ENCODE results near the gene FOLR2. TPM values are rescaled to one million over a fixed set of nuclear protein-coding genes. Genes with fewer than 3 reads are reported as not detected.

The FOLR2 gene
- polyA plus RNA-seq, 1 of the 3 experiments (the other 2 are of a cell fraction), result not detected

DNA sequence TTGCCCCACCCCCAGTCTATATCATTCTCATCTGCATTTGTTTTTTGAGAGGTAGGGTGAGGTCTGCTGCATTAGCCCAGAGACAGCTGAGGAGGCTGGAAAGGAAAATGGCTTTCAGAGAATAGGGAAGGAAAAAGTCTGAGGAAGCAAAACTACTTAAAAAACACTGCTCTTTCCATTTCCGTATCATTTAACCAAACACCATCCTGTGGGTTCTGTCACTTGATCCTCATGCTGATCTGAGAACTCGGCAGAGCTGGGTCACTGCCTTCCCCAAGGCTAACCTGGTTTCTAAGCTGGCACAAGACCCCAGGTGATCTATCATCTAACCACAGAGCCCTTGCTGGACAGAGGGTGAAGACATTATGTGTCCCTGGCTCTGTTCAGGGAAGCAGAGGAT is 1.2 kb downstream of the FOLR2 start:
- Histone ChIP-seq H3K27me3 (ENCODE audit: insufficient read depth) (peaks cover 7% of the 10 kb centered on the region; the same call in 1 of the 2 replicates), H3K27ac (ENCODE audit: low read depth in 2 of 2, low read length in 1 of 2) (no peak overlapping the region), H3K4me3 (ENCODE audit: low read depth in 2 of 2, low read length in 1 of 2) (no peak overlapping the region), H3K4me2 (no peak overlapping the region), H4K20me1 (ENCODE audit: insufficient read depth) (no peaks in the 10 kb centered on the region), H3K9me2 (no peaks in the 10 kb centered on the region), H3K9ac (no peak overlapping the region), H3K79me2 (ENCODE audit: insufficient read depth) (no peaks in the 10 kb centered on the region), H3K36me3 (replicated peaks in 1 of 2; ENCODE audit: control insufficient read depth in 1 of 2, insufficient read depth in 2 of 2, low read length in 1 of 2) (no peaks in the 10 kb centered on the region), H3K4me1 (ENCODE audit: control insufficient read depth in 1 of 2, insufficient read depth in 2 of 2, low read depth in 1 of 2, low read length in 1 of 2) (peaks cover 0 to 5% of the 10 kb centered on the region in 2 experiments; a peak in 1 of 4 replicates), H2AFZ (ENCODE audit: low read depth) (no peak overlapping the region), H3K9me3 (no peaks in the 10 kb centered on the region), H3F3A (replicated peaks; ENCODE audit: insufficient read depth) (no peaks in the 10 kb centered on the region)
- ChIA-PET CTCF (interaction anchor here (1.2 to 2.0 kb wide), 2 partner anchors 74 to 193 kb away, joined by 3 to 7 read pairs; no protein-coding TSS in a partner anchor), POLR2A (interaction anchor here (1.0 kb wide), 1 partner anchor 188 kb away, joined by 3 read pairs; no protein-coding TSS in a partner anchor)
- DNase-seq, result no peak
- 24% methylated on average over 2 of the region's 2 CpGs for WGBS (ENCODE audit: low lambda C conversion rate)
- TF ChIP-seq GATA2 (CRISPR knock-in tag; IDR thresholded peaks at IDR 0.05), result no peak
- TF ChIP-seq RFX5 (IDR thresholded peaks at IDR 0.05; ENCODE audit: low read length), result no peak
- TF ChIP-seq GABPA (IDR thresholded peaks at IDR 0.05; ENCODE audit: low read depth), result no peak
- TF ChIP-seq, protein P1, sequence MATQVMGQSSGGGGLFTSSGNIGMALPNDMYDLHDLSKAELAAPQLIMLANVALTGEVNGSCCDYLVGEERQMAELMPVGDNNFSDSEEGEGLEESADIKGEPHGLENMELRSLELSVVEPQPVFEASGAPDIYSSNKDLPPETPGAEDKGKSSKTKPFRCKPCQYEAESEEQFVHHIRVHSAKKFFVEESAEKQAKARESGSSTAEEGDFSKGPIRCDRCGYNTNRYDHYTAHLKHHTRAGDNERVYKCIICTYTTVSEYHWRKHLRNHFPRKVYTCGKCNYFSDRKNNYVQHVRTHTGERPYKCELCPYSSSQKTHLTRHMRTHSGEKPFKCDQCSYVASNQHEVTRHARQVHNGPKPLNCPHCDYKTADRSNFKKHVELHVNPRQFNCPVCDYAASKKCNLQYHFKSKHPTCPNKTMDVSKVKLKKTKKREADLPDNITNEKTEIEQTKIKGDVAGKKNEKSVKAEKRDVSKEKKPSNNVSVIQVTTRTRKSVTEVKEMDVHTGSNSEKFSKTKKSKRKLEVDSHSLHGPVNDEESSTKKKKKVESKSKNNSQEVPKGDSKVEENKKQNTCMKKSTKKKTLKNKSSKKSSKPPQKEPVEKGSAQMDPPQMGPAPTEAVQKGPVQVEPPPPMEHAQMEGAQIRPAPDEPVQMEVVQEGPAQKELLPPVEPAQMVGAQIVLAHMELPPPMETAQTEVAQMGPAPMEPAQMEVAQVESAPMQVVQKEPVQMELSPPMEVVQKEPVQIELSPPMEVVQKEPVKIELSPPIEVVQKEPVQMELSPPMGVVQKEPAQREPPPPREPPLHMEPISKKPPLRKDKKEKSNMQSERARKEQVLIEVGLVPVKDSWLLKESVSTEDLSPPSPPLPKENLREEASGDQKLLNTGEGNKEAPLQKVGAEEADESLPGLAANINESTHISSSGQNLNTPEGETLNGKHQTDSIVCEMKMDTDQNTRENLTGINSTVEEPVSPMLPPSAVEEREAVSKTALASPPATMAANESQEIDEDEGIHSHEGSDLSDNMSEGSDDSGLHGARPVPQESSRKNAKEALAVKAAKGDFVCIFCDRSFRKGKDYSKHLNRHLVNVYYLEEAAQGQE (IDR thresholded peaks at IDR 0.05; ENCODE audit: low read depth, low read length), result no peak
- TF ChIP-seq RXRA (IDR thresholded peaks at IDR 0.05; ENCODE audit: borderline replicate concordance, low read depth), result no peak
- TF ChIP-seq CHD2 (IDR thresholded peaks at IDR 0.05; ENCODE audit: low read length, partially characterized antibody), result no peak
- no peak for TF ChIP-seq TCF12 (IDR thresholded peaks at IDR 0.05)
- no peak for TF ChIP-seq TEAD4 (IDR thresholded peaks at IDR 0.05; ENCODE audit: borderline replicate concordance, insufficient read depth)

DNA sequence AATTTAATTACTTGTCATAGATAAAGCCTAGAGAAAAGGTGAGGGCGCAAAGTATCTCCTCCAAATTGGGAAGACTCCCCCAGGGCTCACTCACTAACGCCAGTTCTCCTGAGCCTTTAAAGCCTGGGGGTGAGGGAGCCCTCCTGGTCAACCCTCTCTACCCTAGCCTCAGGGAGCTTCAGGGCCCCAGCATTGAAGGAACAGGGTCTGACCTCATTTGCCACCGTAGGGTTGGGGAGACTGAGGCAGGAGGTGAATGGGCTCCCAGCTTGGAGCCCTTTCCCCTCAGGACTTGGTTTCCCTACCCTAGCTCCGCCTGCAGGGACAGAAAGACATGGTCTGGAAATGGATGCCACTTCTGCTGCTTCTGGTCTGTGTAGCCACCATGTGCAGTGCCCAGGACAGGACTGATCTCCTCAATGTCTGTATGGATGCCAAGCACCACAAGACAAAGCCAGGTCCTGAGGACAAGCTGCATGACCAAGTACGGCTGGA is 1.7 kb downstream of the FOLR2 start:
- Histone ChIP-seq H3K9ac (no peak overlapping the region), H3K4me1 (ENCODE audit: control insufficient read depth in 1 of 2, insufficient read depth in 2 of 2, low read depth in 1 of 2, low read length in 1 of 2) (peaks cover 0 to 6% of the 10 kb centered on the region in 2 experiments; a peak in 1 of 4 replicates), H3K36me3 (replicated peaks in 1 of 2; ENCODE audit: control insufficient read depth in 1 of 2, insufficient read depth in 2 of 2, low read length in 1 of 2) (no peaks in the 10 kb centered on the region), H3K4me3 (ENCODE audit: low read depth in 2 of 2, low read length in 1 of 2) (no peak overlapping the region), H3K4me2 (no peak overlapping the region), H2AFZ (ENCODE audit: low read depth) (no peak overlapping the region), H4K20me1 (ENCODE audit: insufficient read depth) (no peaks in the 10 kb centered on the region), H3K79me2 (ENCODE audit: insufficient read depth) (no peaks in the 10 kb centered on the region), H3K9me2 (no peaks in the 10 kb centered on the region), H3K27me3 (ENCODE audit: insufficient read depth) (peaks cover 6% of the 10 kb centered on the region; the same call in 1 of the 2 replicates), H3K27ac (ENCODE audit: low read depth in 2 of 2, low read length in 1 of 2) (no peak overlapping the region), H3F3A (replicated peaks; ENCODE audit: insufficient read depth) (no peaks in the 10 kb centered on the region), H3K9me3 (no peaks in the 10 kb centered on the region)
- no peak for DNase-seq
- TF ChIP-seq RCOR1 (IDR thresholded peaks at IDR 0.05; ENCODE audit: low read length), result no peak
- TF ChIP-seq, protein P2, sequence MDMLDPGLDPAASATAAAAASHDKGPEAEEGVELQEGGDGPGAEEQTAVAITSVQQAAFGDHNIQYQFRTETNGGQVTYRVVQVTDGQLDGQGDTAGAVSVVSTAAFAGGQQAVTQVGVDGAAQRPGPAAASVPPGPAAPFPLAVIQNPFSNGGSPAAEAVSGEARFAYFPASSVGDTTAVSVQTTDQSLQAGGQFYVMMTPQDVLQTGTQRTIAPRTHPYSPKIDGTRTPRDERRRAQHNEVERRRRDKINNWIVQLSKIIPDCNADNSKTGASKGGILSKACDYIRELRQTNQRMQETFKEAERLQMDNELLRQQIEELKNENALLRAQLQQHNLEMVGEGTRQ (IDR thresholded peaks at IDR 0.05; ENCODE audit: borderline replicate concordance, low read depth, low read length), result no peak
- no peak for TF ChIP-seq YY1 (IDR thresholded peaks at IDR 0.05; ENCODE audit: low read depth)
- TF ChIP-seq, protein P3, sequence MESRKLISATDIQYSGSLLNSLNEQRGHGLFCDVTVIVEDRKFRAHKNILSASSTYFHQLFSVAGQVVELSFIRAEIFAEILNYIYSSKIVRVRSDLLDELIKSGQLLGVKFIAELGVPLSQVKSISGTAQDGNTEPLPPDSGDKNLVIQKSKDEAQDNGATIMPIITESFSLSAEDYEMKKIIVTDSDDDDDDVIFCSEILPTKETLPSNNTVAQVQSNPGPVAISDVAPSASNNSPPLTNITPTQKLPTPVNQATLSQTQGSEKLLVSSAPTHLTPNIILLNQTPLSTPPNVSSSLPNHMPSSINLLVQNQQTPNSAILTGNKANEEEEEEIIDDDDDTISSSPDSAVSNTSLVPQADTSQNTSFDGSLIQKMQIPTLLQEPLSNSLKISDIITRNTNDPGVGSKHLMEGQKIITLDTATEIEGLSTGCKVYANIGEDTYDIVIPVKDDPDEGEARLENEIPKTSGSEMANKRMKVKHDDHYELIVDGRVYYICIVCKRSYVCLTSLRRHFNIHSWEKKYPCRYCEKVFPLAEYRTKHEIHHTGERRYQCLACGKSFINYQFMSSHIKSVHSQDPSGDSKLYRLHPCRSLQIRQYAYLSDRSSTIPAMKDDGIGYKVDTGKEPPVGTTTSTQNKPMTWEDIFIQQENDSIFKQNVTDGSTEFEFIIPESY (IDR thresholded peaks at IDR 0.05; ENCODE audit: borderline replicate concordance, low read depth), result no peak
- POLR2A ChIA-PET, result interaction anchor here (1.0 kb wide), 1 partner anchor 188 kb away, joined by 3 read pairs; no protein-coding TSS in a partner anchor
- 57% methylated on average over 4 of the region's 5 CpGs for WGBS (ENCODE audit: low lambda C conversion rate)
- CTCF ChIA-PET, result interaction anchor here (1.2 to 2.0 kb wide), 2 partner anchors 74 to 193 kb away, joined by 3 to 7 read pairs; no protein-coding TSS in a partner anchor

Measured in SK-N-SH (cell line).